ENCODE measurements around the gene KIF23. TPM values are rescaled to one million over a fixed set of nuclear protein-coding genes. Genes with fewer than 3 reads are reported as not detected.

The KIF23 gene
- total and polyA plus RNA-seq, 2 of the 4 experiments (the other 2 are of a cell fraction), result 37.7 to 56.1 TPM

DNA sequence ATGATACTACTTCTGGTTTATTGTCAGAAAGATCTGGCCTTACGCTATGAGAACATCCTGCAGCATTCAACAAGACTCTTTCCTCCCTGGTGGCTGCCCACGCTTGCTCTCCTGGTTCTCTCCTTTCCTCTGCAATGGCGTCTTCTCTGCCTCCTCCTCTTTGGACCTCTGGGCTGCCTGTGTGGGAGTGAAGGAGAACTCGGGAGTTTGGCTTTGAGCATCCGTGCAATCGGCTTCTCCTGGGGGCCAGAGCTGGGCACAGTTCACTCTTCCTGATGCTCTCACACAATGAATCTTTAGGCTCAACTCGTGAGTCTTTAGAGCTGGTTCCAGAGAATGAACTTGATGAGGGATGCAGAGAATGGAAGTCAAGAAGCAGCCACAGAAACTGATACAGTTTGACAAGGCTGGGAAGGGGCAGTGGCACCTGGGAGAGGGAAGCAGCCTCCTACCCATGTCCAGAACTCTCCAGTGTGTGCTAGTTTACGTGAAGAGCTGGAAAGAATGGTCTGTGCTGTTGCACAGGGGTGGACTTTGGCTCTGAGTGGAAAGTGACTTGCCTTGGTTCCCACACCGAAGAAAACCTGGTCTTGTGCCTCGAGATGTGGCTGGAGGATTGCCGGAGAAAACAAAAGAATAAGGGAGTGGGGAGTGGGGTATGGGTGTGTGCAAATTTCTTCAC is 76.3 kb downstream of the KIF23 start:
- intact Hi-C loops (cut with micrococcal nuclease), result no loop called here
- CTCF ChIA-PET, result no interaction called here
- H3K4ac ChIP-seq (ENCODE audit: low read depth, low read length), result no peak overlapping the region
- H2AK9ac ChIP-seq (replicated peaks; ENCODE audit: low read depth, low read length, poor library complexity), result no peak overlapping the region
- no peak overlapping the region for H2BK20ac ChIP-seq (ENCODE audit: low read depth, low read length)
- no peak overlapping the region for H3K23ac ChIP-seq (ENCODE audit: low read depth, low read length)
- no peak overlapping the region for H2BK5ac ChIP-seq (ENCODE audit: low read depth, low read length, poor library complexity, severe bottlenecking)
- H3K9me3 ChIP-seq (ENCODE audit: control insufficient read depth, insufficient read depth, low read length), result peaks cover 3% of the 10 kb centered on the region
- H3K4me1 ChIP-seq (ENCODE audit: control insufficient read depth, insufficient read depth, low read length), result no peaks in the 10 kb centered on the region
- no peak for ATAC-seq (ENCODE audit: low read depth)
- no peak overlapping the region for H3K56ac ChIP-seq (ENCODE audit: extremely low read depth, insufficient read depth, low read length)
- H4K20me1 ChIP-seq (ENCODE audit: insufficient read depth, low read length), result no peaks in the 10 kb centered on the region
- no peaks in the 10 kb centered on the region; the same call in 1 of the 2 replicates for H3K9me1 ChIP-seq (ENCODE audit: insufficient read depth, low read length)
- H3K9ac ChIP-seq (ENCODE audit: low read depth, low read length), result no peak overlapping the region
- BruUV-seq (replicated peaks), result no TSS peak
- H2AK5ac ChIP-seq (ENCODE audit: low read depth, low read length), result no peak overlapping the region
- TF ChIP-seq SMC3 (IDR thresholded peaks at IDR 0.05; ENCODE audit: low read depth, low read length), result no peak
- TF ChIP-seq NFE2L2 (IDR thresholded peaks at IDR 0.05; ENCODE audit: low read depth, low read length), result no peak
- no peak for TF ChIP-seq RAD21 (IDR thresholded peaks at IDR 0.05; ENCODE audit: low read length)
- TF ChIP-seq CEBPB (IDR thresholded peaks at IDR 0.05; ENCODE audit: low read depth, low read length), result no peak
- H3K14ac ChIP-seq (replicated peaks; ENCODE audit: low read depth, low read length), result no peak overlapping the region
- 0% methylated on average over 3 of the region's 11 CpGs; no CpG with 5 or more reads in 1 of the 2 experiments for WGBS, 2 experiments (ENCODE audit: extremely low coverage in 2 of 2, insufficient read length in 1 of 2)
- in situ Hi-C loops (cut with MboI; ENCODE audit: low sequenced_read_pairs), result no loop called here
- POLR2A ChIA-PET (ENCODE audit: unreplicated experiment), result no interaction called here
- H4K91ac ChIP-seq (ENCODE audit: insufficient read depth, low read depth, low read length), result no peak overlapping the region
- H3K27me3 ChIP-seq (ENCODE audit: control insufficient read depth, insufficient read depth, low read length), result peaks cover 48% of the 10 kb centered on the region
- no peak overlapping the region for H3K27ac ChIP-seq (ENCODE audit: insufficient read depth, low read length)
- H2AFZ ChIP-seq (replicated peaks; ENCODE audit: low read length, poor library complexity), result no peak overlapping the region
- no peak overlapping the region for H4K5ac ChIP-seq (ENCODE audit: low read depth, low read length)
- no peak overlapping the region for H2BK15ac ChIP-seq (ENCODE audit: low read depth, low read length)
- H2BK120ac ChIP-seq (ENCODE audit: low read depth, low read length), result no peak overlapping the region
- DNase-seq, result no peak
- no peak overlapping the region for H3K4me3 ChIP-seq (ENCODE audit: insufficient read depth, low read depth, low read length)
- no peaks in the 10 kb centered on the region for H3K79me1 ChIP-seq (ENCODE audit: low read depth in 1 of 2, low read length in 2 of 2)
- dilution Hi-C loops (cut with HindIII; ENCODE audit: low sequenced_read_pairs, unreplicated experiment), result no loop called here
- H3K4me2 ChIP-seq (ENCODE audit: low read depth, low read length), result no peak overlapping the region
- H3K18ac ChIP-seq (ENCODE audit: low read depth, low read length), result no peak overlapping the region
- no peak overlapping the region for H4K8ac ChIP-seq (ENCODE audit: low read depth in 2 of 2, low read length in 2 of 2)
- H3K36me3 ChIP-seq (ENCODE audit: control insufficient read depth, insufficient read depth, low read length), result no peaks in the 10 kb centered on the region

All from IMR-90 (cell line).